Tibial nerve (tissue), 3 donors: ENCODE results near the gene CYP26B1.

ENCODE experiments used
- POLR2A ChIP-seq, 2 donors: fragments of 450-650 bp; IDR thresholded peaks; one replicate each; pipeline ENCODE4 v1.6.1; 2017; ENCODE audit warnings: antibody characterized with exemption in 2 of 2, mild to moderate bottlenecking in 2 of 2, moderate library complexity in 2 of 2
- TF ChIP-seq, protein P1 (sequence below), 5 experiments: fragments of 200-600 bp in 3 of 5; fragments of 450-650 bp in 2 of 5; sonication (generic) in 3 of 5; IDR thresholded peaks; one replicate each; pipeline ENCODE4 v1.5.1; 2016 to 2019; ENCODE audit warnings: antibody characterized with exemption in 5 of 5, mild to moderate bottlenecking in 3 of 5, moderate library complexity in 2 of 5

DNA sequence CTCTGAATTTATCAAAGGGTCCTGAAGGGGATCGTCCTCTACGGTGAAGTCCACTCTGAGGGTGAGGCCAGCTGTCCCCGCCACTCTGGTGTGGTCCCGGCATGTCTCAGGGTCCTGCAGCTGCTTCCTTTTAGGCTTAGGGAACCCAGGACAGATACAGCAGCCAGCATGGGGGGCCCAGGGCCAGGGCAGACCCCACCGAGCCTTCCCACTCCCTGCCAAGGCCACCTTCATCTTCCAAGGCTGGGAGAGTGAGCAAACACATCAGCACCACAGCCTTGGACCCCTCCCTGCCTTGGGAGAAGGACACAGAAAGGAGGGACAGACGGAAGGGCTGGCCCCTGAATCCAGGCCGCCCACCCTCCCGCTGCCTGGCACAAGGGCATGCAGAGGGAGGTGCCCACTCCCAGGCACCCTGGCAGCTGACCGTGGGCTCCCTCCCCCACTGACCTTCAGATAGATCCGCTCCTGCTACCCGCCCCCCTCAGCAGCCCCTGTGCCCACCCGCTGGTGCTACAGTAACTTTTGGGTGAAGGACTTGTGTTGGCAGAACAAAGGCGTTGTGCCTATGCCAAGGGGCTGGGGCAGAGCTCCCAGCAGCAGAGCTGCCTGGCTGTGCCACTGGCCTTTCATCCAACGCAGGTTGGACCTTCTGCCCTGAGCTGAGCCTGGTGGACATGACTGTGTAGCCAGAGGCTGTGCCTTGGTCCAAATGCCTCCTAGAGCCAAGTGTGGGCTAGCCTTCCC, 7.6 kb downstream of the CYP26B1 start:
- TF ChIP-seq, protein P1, sequence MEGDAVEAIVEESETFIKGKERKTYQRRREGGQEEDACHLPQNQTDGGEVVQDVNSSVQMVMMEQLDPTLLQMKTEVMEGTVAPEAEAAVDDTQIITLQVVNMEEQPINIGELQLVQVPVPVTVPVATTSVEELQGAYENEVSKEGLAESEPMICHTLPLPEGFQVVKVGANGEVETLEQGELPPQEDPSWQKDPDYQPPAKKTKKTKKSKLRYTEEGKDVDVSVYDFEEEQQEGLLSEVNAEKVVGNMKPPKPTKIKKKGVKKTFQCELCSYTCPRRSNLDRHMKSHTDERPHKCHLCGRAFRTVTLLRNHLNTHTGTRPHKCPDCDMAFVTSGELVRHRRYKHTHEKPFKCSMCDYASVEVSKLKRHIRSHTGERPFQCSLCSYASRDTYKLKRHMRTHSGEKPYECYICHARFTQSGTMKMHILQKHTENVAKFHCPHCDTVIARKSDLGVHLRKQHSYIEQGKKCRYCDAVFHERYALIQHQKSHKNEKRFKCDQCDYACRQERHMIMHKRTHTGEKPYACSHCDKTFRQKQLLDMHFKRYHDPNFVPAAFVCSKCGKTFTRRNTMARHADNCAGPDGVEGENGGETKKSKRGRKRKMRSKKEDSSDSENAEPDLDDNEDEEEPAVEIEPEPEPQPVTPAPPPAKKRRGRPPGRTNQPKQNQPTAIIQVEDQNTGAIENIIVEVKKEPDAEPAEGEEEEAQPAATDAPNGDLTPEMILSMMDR (IDR thresholded peaks at IDR 0.05): no peak
- TF ChIP-seq POLR2A (IDR thresholded peaks at IDR 0.05): no peak
